Gastroesophageal sphincter (tissue), 4 donors: ENCODE measurements around the gene ARMC2. TPM values are rescaled to one million over a fixed set of nuclear protein-coding genes. Genes with fewer than 3 reads are reported as not detected.
A peak's percentile ranks its signal among the peaks of the same experiment; 100 is the strongest.

Experiments used
- ATAC-seq: fragments of 150-250 bp; one replicate; pipeline ENCODE4 v1.9.1; 2016; ENCODE audit warnings: mild to moderate bottlenecking, moderate library complexity
- H3K27ac ChIP-seq, 4 donors: fragments of 200-600 bp; sonication (generic) in 3 of 4; 1 replicate in 3 of 4; 2 replicates in 1 of 4; pipeline ENCODE4 v1.5.1; 2016 to 2019
- H3K27me3 ChIP-seq: fragments of 200-600 bp; sonication (generic); one replicate; pipeline ENCODE4 v1.5.1; 2019
- H3K36me3 ChIP-seq, 2 donors: fragments of 200-600 bp; sonication (generic); one replicate each; pipeline ENCODE4 v1.5.1; 2019; ENCODE audit warnings: control low read depth in 1 of 2
- H3K4me1 ChIP-seq, 3 donors: fragments of 200-600 bp; sonication (generic); 1 replicate in 2 of 3; 2 replicates in 1 of 3; pipeline ENCODE4 v1.5.1; 2016 to 2019; ENCODE audit warnings: control low read depth in 2 of 3
- H3K4me3 ChIP-seq, 2 donors: fragments of 200-600 bp; sonication (generic); one replicate each; pipeline ENCODE4 v1.5.1; 2019; ENCODE audit warnings: mild to moderate bottlenecking in 1 of 2, moderate library complexity in 1 of 2
- H3K9me3 ChIP-seq, 3 donors: fragments of 200-600 bp; sonication (generic); one replicate each; pipeline ENCODE4 v1.5.1; 2017 to 2019; ENCODE audit warnings: control low read depth in 2 of 3
- EP300 ChIP-seq: sonication (generic); formaldehyde crosslinking; IDR thresholded peaks from one replicate; pipeline ENCODE4 v1.6.1; 2017; ENCODE audit warnings: antibody characterized with exemption, mild to moderate bottlenecking
- POLR2A ChIP-seq, 2 donors: fragments of 450-650 bp; IDR thresholded peaks; one replicate each; pipeline ENCODE4 v1.6.1; 2017; ENCODE audit warnings: antibody characterized with exemption in 2 of 2, mild to moderate bottlenecking in 2 of 2, moderate library complexity in 1 of 2
- POLR2AphosphoS5 ChIP-seq: sonication (generic); formaldehyde crosslinking; IDR thresholded peaks from one replicate; pipeline ENCODE4 v1.6.1; 2017; ENCODE audit warnings: antibody characterized with exemption
- WGBS, 2 donors: methylation state at CpG; one replicate each; pipeline ENCODE4 v1.1.5; 2018; ENCODE audit warnings: low coverage in 1 of 2; 5-methylcytosine and 5-hydroxymethylcytosine counted together
- total RNA-seq, 4 donors: library from RNA; depleted of rRNA; stranded (reverse); fragments of >200 nt; gene quantifications; one replicate each; pipeline ENCODE4 v1.1.0, GENCODE V29; 2016
- TF ChIP-seq, protein P1 (sequence below), 4 experiments: fragments of 200-600 bp in 2 of 4; fragments of 450-650 bp in 2 of 4; sonication (generic) in 1 of 4; IDR thresholded peaks; one replicate each; pipeline ENCODE4 v1.5.1; 2017 to 2019; ENCODE audit warnings: antibody characterized with exemption in 4 of 4, mild to moderate bottlenecking in 2 of 4, moderate library complexity in 2 of 4

The ARMC2 gene
- total RNA-seq, 4 donors from 2014 or later = 2.8 to 3.9 (median 3.5) TPM

DNA sequence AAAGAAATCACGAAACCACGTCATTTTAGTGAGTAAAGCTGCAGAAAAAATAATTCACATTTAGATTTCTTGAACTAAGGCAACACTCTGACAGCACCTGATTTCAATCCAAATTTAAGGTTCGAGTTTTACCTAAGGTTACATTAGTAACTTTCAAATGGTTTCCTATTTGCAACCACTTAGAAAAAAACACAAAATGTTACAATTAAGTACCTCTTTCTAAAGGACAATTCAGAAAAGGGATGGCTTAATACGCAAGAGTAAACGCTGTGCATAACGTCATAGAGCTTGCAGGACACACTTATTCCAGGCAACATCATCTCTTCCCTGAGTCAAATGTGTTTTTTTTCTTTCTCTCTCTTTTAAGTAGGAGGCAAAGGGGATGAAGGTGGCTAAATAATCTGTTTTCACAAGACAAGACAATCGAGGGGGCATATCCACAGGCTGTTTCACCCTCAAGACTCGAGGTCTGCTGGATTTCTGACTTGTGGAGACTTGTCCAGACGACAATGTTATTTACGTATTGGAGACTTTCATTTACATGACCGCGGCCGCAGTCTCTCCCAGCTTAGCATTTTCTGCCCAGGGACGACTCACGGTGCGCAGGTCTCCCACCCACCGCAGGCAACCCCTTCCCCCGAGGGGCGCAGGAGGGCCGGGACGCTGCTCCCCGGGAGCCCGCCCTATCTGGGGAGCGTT, 160.5 kb downstream of the ARMC2 start:
- H3K27me3 ChIP-seq = no peaks in the 10 kb centered on the region

DNA sequence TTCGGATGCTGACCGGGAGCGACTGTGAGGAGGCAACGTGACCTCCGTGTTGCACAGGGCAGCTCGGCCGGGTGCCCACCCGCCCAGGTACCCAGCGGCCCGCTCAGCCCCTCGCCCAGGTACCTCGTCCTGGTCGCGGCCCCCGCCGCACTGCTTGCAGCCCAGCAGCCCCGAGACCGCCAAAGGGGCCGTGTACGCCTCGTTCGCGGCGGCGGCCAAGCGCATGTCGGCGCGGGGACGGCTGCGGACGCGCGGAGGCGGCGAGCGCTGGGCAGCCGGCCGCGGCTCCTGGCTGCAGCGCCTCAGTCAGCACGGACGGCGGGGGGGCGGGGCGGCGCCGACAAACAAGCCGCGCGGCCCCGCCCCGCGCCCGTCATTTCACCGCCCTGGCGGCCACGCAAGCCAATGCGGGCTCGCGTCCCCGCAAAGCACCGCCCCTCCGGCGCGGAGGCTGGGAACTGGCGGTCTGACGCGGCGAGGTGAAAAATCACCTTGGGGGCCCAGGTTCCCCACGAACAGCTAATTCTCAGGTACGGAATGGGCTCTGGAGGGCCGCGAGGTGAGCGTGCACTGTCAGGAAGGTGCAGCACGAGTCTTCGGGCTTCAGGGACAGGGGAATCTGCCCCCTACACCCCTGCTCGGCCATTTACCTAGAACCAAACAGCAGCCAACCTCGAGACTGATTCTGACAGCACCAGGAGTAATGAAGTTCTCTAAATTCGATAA, 161.2 kb downstream of the ARMC2 start:
- H3K36me3 ChIP-seq = no peaks in the 10 kb centered on the region
- ATAC-seq = peak; percentile 95
- H3K27me3 ChIP-seq = no peaks in the 10 kb centered on the region
- H3K4me3 ChIP-seq = peak overlapping the region; percentile 87 to 98
- no peaks in the 10 kb centered on the region for H3K9me3 ChIP-seq
- peaks cover 5 to 62% (median 5%) of the 10 kb centered on the region in 3 donors for H3K4me1 ChIP-seq
- H3K27ac ChIP-seq = peak overlapping the region; percentile 94 to 99 (median 98)
- 0% methylated on average over 5 of the region's 80 CpGs for WGBS, 2 donors
- TF ChIP-seq POLR2AphosphoS5 (peak; percentile 60), EP300 (no peak), POLR2A (IDR thresholded peaks at IDR 0.05) (peak; percentile 91 to 98)
- TF ChIP-seq, protein P1, sequence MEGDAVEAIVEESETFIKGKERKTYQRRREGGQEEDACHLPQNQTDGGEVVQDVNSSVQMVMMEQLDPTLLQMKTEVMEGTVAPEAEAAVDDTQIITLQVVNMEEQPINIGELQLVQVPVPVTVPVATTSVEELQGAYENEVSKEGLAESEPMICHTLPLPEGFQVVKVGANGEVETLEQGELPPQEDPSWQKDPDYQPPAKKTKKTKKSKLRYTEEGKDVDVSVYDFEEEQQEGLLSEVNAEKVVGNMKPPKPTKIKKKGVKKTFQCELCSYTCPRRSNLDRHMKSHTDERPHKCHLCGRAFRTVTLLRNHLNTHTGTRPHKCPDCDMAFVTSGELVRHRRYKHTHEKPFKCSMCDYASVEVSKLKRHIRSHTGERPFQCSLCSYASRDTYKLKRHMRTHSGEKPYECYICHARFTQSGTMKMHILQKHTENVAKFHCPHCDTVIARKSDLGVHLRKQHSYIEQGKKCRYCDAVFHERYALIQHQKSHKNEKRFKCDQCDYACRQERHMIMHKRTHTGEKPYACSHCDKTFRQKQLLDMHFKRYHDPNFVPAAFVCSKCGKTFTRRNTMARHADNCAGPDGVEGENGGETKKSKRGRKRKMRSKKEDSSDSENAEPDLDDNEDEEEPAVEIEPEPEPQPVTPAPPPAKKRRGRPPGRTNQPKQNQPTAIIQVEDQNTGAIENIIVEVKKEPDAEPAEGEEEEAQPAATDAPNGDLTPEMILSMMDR (IDR thresholded peaks at IDR 0.05) = peak in 3 of 4 experiments; percentile 29 to 73 (median 65)

More for the DNA sequence above, 160.5 kb downstream of the ARMC2 start:
- Histone ChIP-seq H3K9me3 (no peaks in the 10 kb centered on the region), H3K27ac (peak overlapping the region; percentile 94 to 99 (median 98)), H3K4me3 (peak overlapping the region; percentile 87 to 98), H3K36me3 (no peaks in the 10 kb centered on the region), H3K4me1 (peaks cover 5 to 62% (median 9%) of the 10 kb centered on the region in 3 donors)
- ATAC-seq = peak; percentile 32
- TF ChIP-seq, protein P1 (IDR thresholded peaks at IDR 0.05) = no peak
- TF ChIP-seq POLR2AphosphoS5 = peak; percentile 32
- TF ChIP-seq POLR2A (IDR thresholded peaks at IDR 0.05) = no peak
- no peak for TF ChIP-seq EP300
- 4 to 9% methylated on average over 11 to 13 of the region's 24 CpGs for WGBS, 2 donors

DNA sequence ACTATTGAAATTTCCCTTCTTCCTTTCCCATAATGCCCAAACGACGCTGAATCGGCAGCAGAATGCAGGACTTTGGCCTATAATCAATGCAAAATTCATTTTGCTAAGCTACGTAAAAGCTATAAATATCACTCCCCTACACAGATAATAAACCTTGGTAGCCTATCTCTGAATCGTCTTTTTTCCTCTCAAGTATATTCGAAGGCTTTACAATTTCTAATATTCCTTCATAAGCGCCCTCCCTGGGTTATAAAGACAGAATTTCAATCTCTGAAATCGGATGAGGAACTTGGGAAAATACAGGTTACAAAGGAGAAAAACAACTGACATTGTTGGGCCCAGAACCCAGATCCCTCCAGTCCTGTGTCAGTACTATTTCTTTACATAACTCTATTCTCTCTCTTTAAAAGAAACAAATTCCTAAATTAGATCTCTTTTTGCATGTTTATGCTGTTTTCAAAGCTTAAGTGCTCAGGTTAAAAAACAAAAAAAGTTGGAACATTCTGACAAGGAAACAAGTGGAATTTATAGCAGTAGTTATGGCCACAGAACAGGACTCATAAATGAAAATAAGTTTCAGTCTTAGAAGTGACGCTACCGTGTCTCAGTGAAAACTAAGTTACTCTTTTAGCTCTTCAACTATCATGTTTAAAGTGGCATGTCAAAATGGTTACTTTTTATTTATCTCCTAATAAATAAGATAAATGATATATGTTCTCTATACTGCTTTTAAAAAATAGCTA, 161.9 kb downstream of the ARMC2 start:
- Histone ChIP-seq H3K36me3 (no peaks in the 10 kb centered on the region), H3K9me3 (no peaks in the 10 kb centered on the region), H3K4me1 (peaks cover under 1 to 62% (median 5%) of the 10 kb centered on the region in 3 donors), H3K27ac (peak overlapping the region; percentile 80 to 99 (median 98)), H3K27me3 (no peaks in the 10 kb centered on the region), H3K4me3 (peak overlapping the region; percentile 87 to 98)
- ATAC-seq = no peak
- WGBS, 2 donors = 14 to 18% methylated on average over 10 of the region's 10 CpGs
- TF ChIP-seq POLR2AphosphoS5 = no peak

GRCh38 chr6:109010705-109011102, 162.5 kb downstream of the ARMC2 start:
- Histone ChIP-seq H3K4me3 (no peak overlapping the region), H3K27ac (peak overlapping the region; percentile 80 to 99 (median 98))
- ATAC-seq = no peak

More at GRCh38 chr6:109010705-109011102, 162.5 kb downstream of the ARMC2 start:
- TF ChIP-seq, protein P1 (IDR thresholded peaks at IDR 0.05) = no peak
- TF ChIP-seq POLR2AphosphoS5 (no peak), EP300 (no peak), POLR2A (IDR thresholded peaks at IDR 0.05) (no peak)
- Histone ChIP-seq H3K4me1 (peaks cover 0 to 62% (median 10%) of the 10 kb centered on the region in 3 donors), H3K9me3 (no peaks in the 10 kb centered on the region), H3K36me3 (no peaks in the 10 kb centered on the region), H3K27me3 (no peaks in the 10 kb centered on the region)
- 62 to 63% methylated on average over 2 of the region's 2 CpGs for WGBS, 2 donors
